Central memory CD8-positive, alpha-beta T cell (primary cell): ENCODE results near the gene FGF11.

Source experiments
- ATAC-seq: fragments of 150-1000 bp; cut with Tn5 transposase; replicated peaks from 2 replicates; pipeline ENCODE4 v1.10.0; 2022; ENCODE audit warnings: mild to moderate bottlenecking, moderate FRiP score, moderate number of reproducible peaks; ENCODE audit not compliant: poor library complexity, severe bottlenecking; ENCODE audit errors: extremely low read depth
- DNase-seq, 2 donors: peaks; one replicate each; pipeline ENCODE4 v3.0.0; 2021; ENCODE audit warnings: low spot score in 2 of 2
- H3K27ac Mint-ChIP-seq: one replicate; pipeline ENCODE4 v1.8.0; 2022; ENCODE audit warnings: low read depth, mild to moderate bottlenecking, moderate library complexity, mixed read lengths
- H3K27me3 Mint-ChIP-seq: one replicate; pipeline ENCODE4 v1.8.0; 2022; ENCODE audit warnings: mixed read lengths
- H3K36me3 Mint-ChIP-seq: one replicate; pipeline ENCODE4 v1.8.0; 2022; ENCODE audit warnings: mild to moderate bottlenecking, moderate library complexity, mixed read lengths; ENCODE audit not compliant: insufficient read depth
- H3K4me1 Mint-ChIP-seq: one replicate; pipeline ENCODE4 v1.8.0; 2022; ENCODE audit warnings: mixed read lengths
- H3K4me3 Mint-ChIP-seq: one replicate; pipeline ENCODE4 v1.8.0; 2022; ENCODE audit warnings: mild to moderate bottlenecking, moderate library complexity, mixed read lengths
- H3K9me3 Mint-ChIP-seq: one replicate; pipeline ENCODE4 v1.8.0; 2022; ENCODE audit warnings: mixed read lengths

FGF11 gene

GRCh38 chr17:7413346-7413985 lies 25.8 kb upstream of the FGF11 start:
- Mint-ChIP-seq H3K36me3 (peaks cover 2% of the 10 kb centered on the region), H3K4me1 (no peaks in the 10 kb centered on the region), H3K9me3 (no peaks in the 10 kb centered on the region), H3K4me3 (no peak overlapping the region), H3K27me3 (no peaks in the 10 kb centered on the region), H3K27ac (no peak overlapping the region)
- no peak for DNase-seq
- no peak for ATAC-seq

- Mint-ChIP-seq H3K27ac (no peak overlapping the region), H3K36me3 (peaks cover 2% of the 10 kb centered on the region), H3K4me1 (no peaks in the 10 kb centered on the region), H3K27me3 (peaks cover 11% of the 10 kb centered on the region), H3K4me3 (no peak overlapping the region), H3K9me3 (no peaks in the 10 kb centered on the region)
- DNase-seq (no peak), ATAC-seq (no peak)
Observed at GRCh38 chr17:7414837-7415236, 24.5 kb upstream of the FGF11 start.

- ATAC-seq (no peak), DNase-seq (no peak)
- Mint-ChIP-seq H3K4me1 (no peaks in the 10 kb centered on the region), H3K27ac (no peak overlapping the region), H3K4me3 (no peak overlapping the region), H3K27me3 (peaks cover 11% of the 10 kb centered on the region), H3K36me3 (peaks cover 2% of the 10 kb centered on the region), H3K9me3 (no peaks in the 10 kb centered on the region)
Observed at GRCh38 chr17:7415784-7416183, 23.5 kb upstream of the FGF11 start.

GRCh38 chr17:7416323-7416722 lies 23.0 kb upstream of the FGF11 start:
- no peaks in the 10 kb centered on the region for H3K4me1 Mint-ChIP-seq
- peaks cover 11% of the 10 kb centered on the region for H3K27me3 Mint-ChIP-seq
- no peak overlapping the region for H3K4me3 Mint-ChIP-seq
- no peak overlapping the region for H3K27ac Mint-ChIP-seq
- no peaks in the 10 kb centered on the region for H3K9me3 Mint-ChIP-seq
- peaks cover 2% of the 10 kb centered on the region for H3K36me3 Mint-ChIP-seq
- no peak for DNase-seq
- no peak for ATAC-seq

- H3K4me1 Mint-ChIP-seq, result no peaks in the 10 kb centered on the region
- ATAC-seq, result no peak
- DNase-seq, result no peak
- H3K36me3 Mint-ChIP-seq, result peaks cover 2% of the 10 kb centered on the region
- no peak overlapping the region for H3K4me3 Mint-ChIP-seq
- no peaks in the 10 kb centered on the region for H3K9me3 Mint-ChIP-seq
- peaks cover 11% of the 10 kb centered on the region for H3K27me3 Mint-ChIP-seq
- no peak overlapping the region for H3K27ac Mint-ChIP-seq
Observed at GRCh38 chr17:7417056-7417655, 22.2 kb upstream of the FGF11 start.

GRCh38 chr17:7418472-7419152 lies 20.7 kb upstream of the FGF11 start:
- no peaks in the 10 kb centered on the region for H3K9me3 Mint-ChIP-seq
- ATAC-seq (no peak), DNase-seq (no peak)
- H3K4me1 Mint-ChIP-seq, result no peaks in the 10 kb centered on the region
- no peak overlapping the region for H3K27ac Mint-ChIP-seq
- H3K36me3 Mint-ChIP-seq, result no peaks in the 10 kb centered on the region
- H3K4me3 Mint-ChIP-seq, result no peak overlapping the region
- H3K27me3 Mint-ChIP-seq, result peaks cover 11% of the 10 kb centered on the region

- Mint-ChIP-seq H3K27me3 (peaks cover 11% of the 10 kb centered on the region), H3K27ac (no peak within 1 kb of the TSS), H3K36me3 (no peaks in the 10 kb centered on the region), H3K4me3 (no peak within 1 kb of the TSS), H3K9me3 (no peaks in the 10 kb centered on the region), H3K4me1 (no peaks in the 10 kb centered on the region)
- no peak for ATAC-seq
- DNase-seq, result no peak
Observed at GRCh38 chr17:7419819-7420610, 19.3 kb upstream of the FGF11 start, which contains the start of gene SPEM1. Gene SPEM1, plus strand, starts transcription at chr17:7420324. Its CDS starts 61 bp downstream, at chr17:7420385.

- H3K9me3 Mint-ChIP-seq, result no peaks in the 10 kb centered on the region
- peaks cover 2% of the 10 kb centered on the region for H3K36me3 Mint-ChIP-seq
- DNase-seq, result no peak
- no peak overlapping the region for H3K4me3 Mint-ChIP-seq
- no peak for ATAC-seq
- H3K27ac Mint-ChIP-seq, result no peak overlapping the region
- H3K27me3 Mint-ChIP-seq, result peaks cover 11% of the 10 kb centered on the region
- H3K4me1 Mint-ChIP-seq, result no peaks in the 10 kb centered on the region
Observed at GRCh38 chr17:7421186-7421585, 18.1 kb upstream of the FGF11 start.

- Mint-ChIP-seq H3K9me3 (no peaks in the 10 kb centered on the region), H3K27ac (no peak overlapping the region), H3K4me3 (no peak overlapping the region), H3K36me3 (peaks cover 2% of the 10 kb centered on the region), H3K4me1 (no peaks in the 10 kb centered on the region), H3K27me3 (peaks cover 9% of the 10 kb centered on the region)
- ATAC-seq (no peak), DNase-seq (no peak)
Observed at GRCh38 chr17:7423679-7424078, 15.6 kb upstream of the FGF11 start.

- no peak within 1 kb of the TSS for H3K4me3 Mint-ChIP-seq
- H3K27me3 Mint-ChIP-seq, result no peaks in the 10 kb centered on the region
- no peak for DNase-seq
- no peak for ATAC-seq
- H3K36me3 Mint-ChIP-seq, result peaks cover 4% of the 10 kb centered on the region
- H3K9me3 Mint-ChIP-seq, result no peaks in the 10 kb centered on the region
- no peaks in the 10 kb centered on the region for H3K4me1 Mint-ChIP-seq
- H3K27ac Mint-ChIP-seq, result peak within 1 kb of the TSS; percentile 8
Observed at GRCh38 chr17:7425316-7425715, 14.0 kb upstream of the FGF11 start, which contains the start of gene SPEM2. Gene SPEM2, plus strand, starts transcription at chr17:7425616. Its CDS starts 73 bp downstream, at chr17:7425689.

GRCh38 chr17:7425756-7426155 lies 13.6 kb upstream of the FGF11 start:
- Mint-ChIP-seq H3K4me1 (no peaks in the 10 kb centered on the region), H3K36me3 (peaks cover 4% of the 10 kb centered on the region), H3K27ac (no peak overlapping the region), H3K9me3 (no peaks in the 10 kb centered on the region), H3K27me3 (no peaks in the 10 kb centered on the region), H3K4me3 (no peak overlapping the region)
- no peak for DNase-seq
- ATAC-seq, result no peak

GRCh38 chr17:7426203-7426863 lies 13.0 kb upstream of the FGF11 start:
- Mint-ChIP-seq H3K36me3 (peaks cover 4% of the 10 kb centered on the region), H3K4me1 (no peaks in the 10 kb centered on the region), H3K27me3 (no peaks in the 10 kb centered on the region), H3K9me3 (no peaks in the 10 kb centered on the region), H3K4me3 (no peak overlapping the region), H3K27ac (no peak overlapping the region)
- ATAC-seq (no peak), DNase-seq (no peak)
